Epithelial cell of prostate (primary cell): ENCODE data around the gene VAMP8.
"Not testable (repeated sequence)": the region's sequence is repeated elsewhere in the genome, so short reads cannot be mapped to it uniquely, and the experiment has no call there.

Experiments
- DNase-seq: peaks from one replicate; pipeline ENCODE4 v3.0.0-alpha.2; 2011; ENCODE audit warnings: low read depth, low spot score
- H3K27ac ChIP-seq: fragments of 450-650 bp; 2 replicates; pipeline ENCODE4 v1.5.1; 2017; ENCODE audit warnings: mild to moderate bottlenecking

The VAMP8 gene

DNA sequence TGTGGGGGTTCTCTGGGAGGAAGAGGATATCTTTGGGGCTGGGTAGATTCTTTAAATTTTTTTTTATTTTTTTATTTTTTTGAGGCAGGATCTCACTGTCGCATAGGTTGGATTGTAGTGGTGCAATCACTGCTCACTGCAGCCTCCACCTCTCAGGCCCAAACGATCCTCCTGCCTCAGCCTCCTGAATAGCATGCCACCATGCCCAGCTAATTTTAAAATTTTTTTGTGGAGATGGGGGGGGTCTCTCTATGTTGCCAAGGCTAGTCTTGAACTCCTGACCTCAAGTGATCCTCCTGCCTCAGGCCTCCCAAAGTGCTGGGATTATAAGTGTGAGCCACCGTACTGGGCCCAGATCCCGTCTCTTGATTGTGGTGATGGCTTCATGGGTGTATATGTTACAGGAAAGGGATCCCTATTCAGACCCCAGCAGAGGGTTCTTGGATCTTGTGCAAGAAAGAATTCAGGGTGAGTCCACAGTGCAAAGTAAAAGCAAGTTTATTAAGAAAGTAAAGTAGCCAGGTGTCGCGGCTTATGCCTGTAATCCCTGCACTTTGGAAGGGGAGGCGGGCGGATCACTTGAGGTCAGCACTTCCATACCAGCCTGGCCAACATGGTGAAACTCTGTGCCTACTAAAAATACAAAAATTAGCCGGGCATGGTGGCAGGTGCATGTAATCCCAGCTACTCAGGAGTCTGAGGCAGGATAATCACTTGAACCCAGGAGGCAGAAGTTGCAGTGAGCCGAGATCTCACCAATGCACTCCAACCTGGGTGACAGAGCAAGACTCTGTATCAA is 36.5 kb downstream of the VAMP8 start:
- H3K27ac ChIP-seq: no peak overlapping the region
- no peak for DNase-seq

DNA sequence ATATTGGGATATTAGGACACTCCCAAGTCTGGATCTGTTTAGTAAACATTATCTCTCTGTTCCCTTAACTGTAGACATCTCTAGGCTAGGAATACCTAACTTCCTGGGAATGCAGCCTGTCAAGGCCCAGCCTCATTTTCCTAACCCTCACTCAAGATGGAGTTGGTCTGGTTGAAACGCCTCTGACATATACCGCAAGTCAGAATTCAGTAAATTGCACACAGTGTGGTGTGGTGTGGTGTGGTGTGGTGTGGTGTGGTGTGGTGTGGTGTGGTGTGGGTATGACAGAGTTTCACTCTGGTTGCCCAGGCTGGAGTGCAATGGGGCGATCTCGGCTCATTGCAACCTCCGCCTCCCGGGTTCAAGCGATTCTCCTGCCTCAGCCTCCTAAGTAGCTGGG is 37.4 kb downstream of the VAMP8 start:
- not testable (repeated sequence) for DNase-seq, H3K27ac ChIP-seq

DNA sequence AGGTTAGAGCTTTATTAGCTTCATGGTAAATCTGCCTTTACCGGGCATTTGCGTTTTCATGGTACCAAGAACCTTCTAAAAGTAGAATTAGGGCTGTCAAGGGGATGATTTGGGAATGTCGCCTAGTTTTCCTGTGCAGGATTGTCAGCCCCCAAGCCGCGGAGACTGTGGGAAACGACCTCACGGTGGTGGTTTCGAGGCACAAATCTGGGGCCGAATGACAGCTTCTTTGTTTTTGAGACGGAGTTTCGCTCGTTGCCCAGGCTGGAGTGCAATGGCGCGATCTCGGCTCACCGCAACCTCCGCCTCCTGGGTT is 38.0 kb downstream of the VAMP8 start:
- H3K27ac ChIP-seq: peak overlapping the region; percentile 69
- no peak for DNase-seq

DNA sequence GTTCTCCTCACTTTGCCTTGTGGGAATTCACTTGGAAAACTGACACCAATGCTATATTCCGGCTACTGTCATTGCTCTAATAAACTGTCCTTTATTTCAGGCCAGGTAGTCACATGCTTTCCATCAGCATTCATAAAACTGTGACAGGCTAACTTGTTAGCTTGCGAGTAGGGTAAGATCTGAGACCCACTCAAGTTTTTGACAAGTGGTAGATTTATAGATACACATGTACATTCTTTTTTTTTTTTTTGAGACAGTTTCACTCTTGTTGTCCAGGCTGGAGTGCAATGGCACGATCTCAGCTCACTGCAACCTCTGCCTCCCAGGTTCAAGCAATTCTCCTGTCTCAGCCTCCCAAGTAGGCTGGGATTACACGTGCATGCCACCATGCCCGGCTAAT is 40.3 kb downstream of the VAMP8 start:
- H3K27ac ChIP-seq, DNase-seq: not testable (repeated sequence)

DNA sequence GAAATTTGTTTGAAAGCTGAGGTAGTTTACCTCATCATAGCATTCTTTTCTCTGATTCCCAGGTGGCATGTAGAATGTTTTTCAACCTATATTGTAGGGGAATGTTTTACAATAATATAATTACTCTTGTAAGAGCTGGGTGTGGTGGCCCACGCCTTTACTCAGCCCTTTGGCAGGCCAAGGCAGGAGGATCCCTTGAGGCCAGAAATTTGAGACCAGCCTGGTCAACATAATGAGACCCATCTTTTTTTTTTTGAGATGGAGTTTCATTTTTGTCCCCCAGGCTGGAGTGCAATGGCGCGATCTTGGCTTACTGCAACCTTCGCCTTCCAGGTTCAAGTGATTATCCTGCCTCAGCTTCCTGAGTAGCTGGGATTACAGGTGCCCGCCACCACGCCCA is 42.2 kb downstream of the VAMP8 start:
- no peak for DNase-seq

DNA sequence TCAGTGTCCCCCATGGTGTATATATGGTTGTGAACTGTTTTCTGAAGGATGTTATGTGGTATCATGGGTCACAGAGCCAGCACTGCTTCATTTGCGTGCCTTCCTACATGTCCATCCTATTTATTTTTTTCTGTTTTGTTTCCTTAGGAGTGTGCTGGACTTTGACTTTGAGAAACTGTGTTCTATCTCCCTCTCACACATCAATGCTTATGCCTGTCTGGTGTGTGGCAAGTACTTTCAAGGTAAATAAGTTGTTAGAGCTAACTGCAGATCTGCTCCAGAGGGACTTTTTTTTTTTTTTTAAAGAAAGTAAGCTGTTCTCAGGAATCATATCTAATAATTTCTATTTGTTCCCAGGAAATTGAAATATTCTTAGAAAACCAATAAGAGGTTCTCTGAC is 44.0 kb downstream of the VAMP8 start:
- DNase-seq: no peak
- no peak overlapping the region for H3K27ac ChIP-seq

More for the DNA sequence above, 42.2 kb downstream of the VAMP8 start:
- no peak overlapping the region for H3K27ac ChIP-seq

DNA sequence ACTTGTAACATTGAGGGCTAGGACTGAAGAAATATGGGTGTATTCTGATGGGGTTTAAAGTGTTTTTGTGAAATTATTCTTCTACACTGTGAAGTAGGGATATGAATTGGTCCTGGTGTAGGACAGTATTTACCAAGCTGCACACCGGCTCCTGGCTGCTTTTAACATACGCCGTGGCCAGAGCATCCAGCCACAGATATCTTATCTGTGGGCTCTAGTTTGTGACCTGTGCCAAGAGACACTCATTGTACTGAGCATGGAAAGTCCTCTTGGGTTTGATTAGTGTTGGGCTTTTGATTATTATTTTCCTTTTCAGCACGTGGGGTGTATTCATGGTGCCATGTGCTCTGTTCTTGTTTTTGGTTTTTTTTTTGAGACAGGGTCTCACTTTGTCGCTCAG is 46.6 kb downstream of the VAMP8 start:
- no peak for DNase-seq
- H3K27ac ChIP-seq: no peak overlapping the region

DNA sequence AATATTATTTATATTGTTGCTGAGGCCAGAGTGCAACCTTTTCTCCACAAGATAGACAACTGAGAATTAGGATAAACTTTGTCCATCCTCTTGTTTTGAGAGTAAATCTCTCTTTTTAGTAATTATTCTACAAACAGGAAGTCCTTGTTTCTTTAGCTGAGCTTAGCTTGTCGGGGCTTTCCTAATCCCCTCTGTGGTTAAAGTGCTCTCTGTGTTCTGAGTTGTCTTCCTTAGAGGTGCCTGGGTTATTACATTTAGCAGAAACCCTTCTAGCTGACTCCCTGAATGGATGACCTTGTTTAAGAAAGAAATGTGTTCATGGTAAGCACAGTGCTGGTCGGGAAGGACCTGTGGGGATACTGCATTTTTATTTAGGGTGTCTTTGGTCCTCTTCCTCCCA is 51.3 kb downstream of the VAMP8 start:
- no peak overlapping the region for H3K27ac ChIP-seq
- no peak for DNase-seq

DNA sequence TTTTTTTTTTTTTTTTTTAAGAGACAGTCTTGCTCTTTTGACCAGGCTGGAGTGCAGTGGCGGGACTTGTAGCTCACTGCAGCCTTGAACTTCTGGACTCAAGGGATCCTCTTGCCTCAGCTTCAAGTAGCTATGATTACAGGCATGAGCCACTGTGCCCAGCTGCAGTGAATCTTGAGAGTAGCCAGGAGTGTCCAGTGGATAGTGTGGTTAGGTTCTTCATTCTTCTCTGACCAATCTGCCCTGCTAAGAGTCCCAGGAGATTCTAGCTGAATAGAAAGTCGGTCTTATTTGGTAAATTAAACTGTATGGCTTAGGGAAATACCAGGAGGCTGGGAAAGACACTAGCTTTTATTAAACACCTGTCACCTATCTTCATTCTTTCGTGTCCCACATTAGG is 53.9 kb downstream of the VAMP8 start:
- no peak overlapping the region for H3K27ac ChIP-seq
- no peak for DNase-seq
